ENCODE measurements around the gene SLC37A4. TPM values are rescaled to one million over a fixed set of nuclear protein-coding genes. Genes with fewer than 3 reads are reported as not detected.

SLC37A4 gene
- total and polyA plus RNA-seq, 2 of the 8 experiments (the other 6 are each of a cell fraction or from before 2014, with no cell fraction given): 35.1 to 91.9 TPM

DNA sequence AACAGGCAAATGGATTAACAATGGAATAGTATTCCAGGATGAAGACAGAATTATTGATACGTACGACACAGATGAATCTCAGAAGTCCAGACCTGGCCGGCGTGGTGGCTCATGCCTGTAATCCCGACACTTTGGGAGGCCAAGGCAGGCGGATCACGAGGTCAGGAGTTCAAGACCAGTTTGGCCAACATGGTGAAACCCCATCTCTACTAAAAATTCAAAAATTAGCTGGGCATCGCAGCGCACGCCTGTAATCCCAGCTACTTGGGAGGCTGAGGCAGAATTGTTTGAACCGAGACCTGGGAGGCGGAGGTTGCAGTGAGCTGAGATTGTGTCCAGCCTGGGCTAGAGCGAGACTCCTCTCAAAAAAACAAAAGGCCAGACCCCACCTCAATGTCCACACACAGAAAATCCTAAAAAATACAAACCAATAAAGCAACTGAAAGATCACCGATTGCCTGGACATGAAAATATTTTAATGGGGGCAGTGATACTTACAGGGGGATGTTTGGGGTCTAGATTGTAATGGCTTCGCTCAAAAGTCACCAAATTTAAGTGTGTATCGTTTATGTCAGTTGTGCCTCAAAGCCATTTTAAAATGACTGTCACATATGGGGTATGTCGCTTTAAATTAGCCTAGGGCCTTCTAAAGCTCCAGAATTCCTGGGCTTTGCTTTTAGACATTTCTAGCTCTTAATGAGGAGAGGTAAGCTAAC lies 16.3 kb downstream of the SLC37A4 start:
- POLR2A ChIA-PET (ENCODE audit: partially characterized antibody): interaction anchor here (0.6 to 18.5 kb wide), 12 partner anchors 13 to 411 kb away, joined by 3 to 264 read pairs (median 4); partner anchors contain the start of genes CENATAC, DPAGT1, HMBS and SLC37A4
- no peak overlapping the region for H3K4ac ChIP-seq (replicated peaks; ENCODE audit: insufficient read length, low read depth, low read length)
- H2BK15ac ChIP-seq (ENCODE audit: low read length): no peak overlapping the region
- no peak overlapping the region for H2BK12ac ChIP-seq (ENCODE audit: low read depth, low read length)
- no peak overlapping the region for H3K23ac ChIP-seq (ENCODE audit: insufficient read length)
- no peak overlapping the region for H2BK20ac ChIP-seq (ENCODE audit: low read length)
- H3K4me2 ChIP-seq (ENCODE audit: insufficient read depth in 1 of 2, low read depth in 2 of 2, low read length in 2 of 2): no peak overlapping the region
- no peak overlapping the region for H4K5ac ChIP-seq (ENCODE audit: insufficient read length, low read depth, low read length)
- no peak overlapping the region for H3K56ac ChIP-seq (replicated peaks; ENCODE audit: insufficient read length, low read depth, low read length)
- H2AFZ ChIP-seq (ENCODE audit: low read length): no peak overlapping the region
- CTCF ChIA-PET (ENCODE audit: partially characterized antibody): interaction anchor here (1.1 to 2.0 kb wide), 3 partner anchors 15 to 28 kb away, joined by 4 to 5 read pairs (median 4); no protein-coding TSS in a partner anchor
- no peak overlapping the region for H2BK5ac ChIP-seq (ENCODE audit: low read depth, low read length)
- no peaks in the 10 kb centered on the region for H3K27me3 ChIP-seq (replicated peaks in 1 of 4; ENCODE audit: control insufficient read depth in 3 of 4, extremely low read depth in 1 of 4, insufficient read depth in 3 of 4, low read length in 3 of 4)
- no peaks in the 10 kb centered on the region; the same call in 1 of the 2 replicates for H3K23me2 ChIP-seq (ENCODE audit: low read depth, low read length)
- H3K9me3 ChIP-seq (ENCODE audit: insufficient read depth in 2 of 2, low read depth in 1 of 2, low read length in 1 of 2): no peaks in the 10 kb centered on the region
- H3K9ac ChIP-seq (replicated peaks in 1 of 4; ENCODE audit: extremely low read depth in 1 of 4, low read depth in 3 of 4, low read length in 3 of 4): no peak overlapping the region
- H4K91ac ChIP-seq (replicated peaks; ENCODE audit: insufficient read length, low read length): no peak overlapping the region
- no peak for DNase-seq (ENCODE audit: low read depth in 1 of 2, low spot score in 2 of 2)
- H3K27ac ChIP-seq (ENCODE audit: low read depth, low read length): no peak overlapping the region
- no peak overlapping the region for H4K8ac ChIP-seq (ENCODE audit: extremely low read depth, insufficient read depth, low read length)
- H3K79me1 ChIP-seq (ENCODE audit: low read depth, low read length): no peaks in the 10 kb centered on the region; the same call in 1 of the 2 replicates
- H3K4me1 ChIP-seq (replicated peaks in 1 of 4; ENCODE audit: control insufficient read depth in 3 of 4, insufficient read depth in 4 of 4, low read length in 3 of 4): peaks cover 0 to 5% (median 2%) of the 10 kb centered on the region in 4 experiments; a peak in 2 of 7 replicates
- H4K20me1 ChIP-seq (replicated peaks in 1 of 2; ENCODE audit: control insufficient read depth in 1 of 2, insufficient read depth in 2 of 2, low read length in 2 of 2): peaks cover 3 to 4% of the 10 kb centered on the region in 2 experiments
- H3K14ac ChIP-seq (ENCODE audit: insufficient read length): no peak overlapping the region
- no peak overlapping the region for H3K18ac ChIP-seq (ENCODE audit: extremely low read depth, low read length)
- peaks cover 27 to 73% (median 51%) of the 10 kb centered on the region in 4 experiments for H3K36me3 ChIP-seq (ENCODE audit: control insufficient read depth in 2 of 4, insufficient read depth in 4 of 4, low read length in 3 of 4)
- FAIRE-seq: no peak
- TF ChIP-seq CREB1 (IDR thresholded peaks at IDR 0.05): no peak
- peak; percentile 86 for TF ChIP-seq POLR2AphosphoS5 (IDR thresholded peaks at IDR 0.05; ENCODE audit: low read depth, low read length)
- TF ChIP-seq SP4 (IDR thresholded peaks at IDR 0.05; ENCODE audit: low read length): no peak
- TF ChIP-seq, protein P1, sequence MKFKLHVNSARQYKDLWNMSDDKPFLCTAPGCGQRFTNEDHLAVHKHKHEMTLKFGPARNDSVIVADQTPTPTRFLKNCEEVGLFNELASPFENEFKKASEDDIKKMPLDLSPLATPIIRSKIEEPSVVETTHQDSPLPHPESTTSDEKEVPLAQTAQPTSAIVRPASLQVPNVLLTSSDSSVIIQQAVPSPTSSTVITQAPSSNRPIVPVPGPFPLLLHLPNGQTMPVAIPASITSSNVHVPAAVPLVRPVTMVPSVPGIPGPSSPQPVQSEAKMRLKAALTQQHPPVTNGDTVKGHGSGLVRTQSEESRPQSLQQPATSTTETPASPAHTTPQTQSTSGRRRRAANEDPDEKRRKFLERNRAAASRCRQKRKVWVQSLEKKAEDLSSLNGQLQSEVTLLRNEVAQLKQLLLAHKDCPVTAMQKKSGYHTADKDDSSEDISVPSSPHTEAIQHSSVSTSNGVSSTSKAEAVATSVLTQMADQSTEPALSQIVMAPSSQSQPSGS (IDR thresholded peaks at IDR 0.05; ENCODE audit: low read length): no peak
- peak in 1 of 2 experiments; percentile 76; a peak in 1 of 3 replicates for TF ChIP-seq POLR2A (IDR thresholded peaks at IDR 0.05; ENCODE audit: control extremely low read depth in 1 of 2, low read depth in 2 of 2, low read length in 2 of 2)
- H2BK120ac ChIP-seq (replicated peaks; ENCODE audit: low read depth, low read length): no peak overlapping the region
- WGBS, 2 experiments (ENCODE audit: extremely low coverage in 1 of 2, insufficient coverage in 1 of 2, insufficient read length in 1 of 2, insufficient replicate concordance in 2 of 2, low coverage in 1 of 2, low lambda C conversion rate in 2 of 2, missing lambda C conversion rate in 1 of 2): 92% methylated on average over 17 of the region's 17 CpGs; no CpG with 5 or more reads in 1 of the 2 experiments
- H3K4me3 ChIP-seq (ENCODE audit: extremely low read depth in 1 of 4, insufficient read depth in 2 of 4, low read depth in 3 of 4, low read length in 4 of 4): no peak overlapping the region
- H2AK5ac ChIP-seq (ENCODE audit: low read depth, low read length): no peak overlapping the region
- peaks cover 10 to 31% of the 10 kb centered on the region in 2 experiments; a peak in 3 of 4 replicates for H3K79me2 ChIP-seq (ENCODE audit: control insufficient read depth in 1 of 2, insufficient read depth in 2 of 2, low read length in 2 of 2)
